HG03159 (cell line): ENCODE results near the gene YIPF7.
A peak's percentile ranks its signal among the peaks of the same experiment; 100 is the strongest.

ENCODE experiments used
- ATAC-seq: cut with Tn5 transposase; IDR thresholded peaks from one replicate; pipeline ENCODE4 v1.9.1; 2021; ENCODE audit warnings: mild to moderate bottlenecking, moderate library complexity; ENCODE audit not compliant: unreplicated experiment

YIPF7 gene

GRCh38 chr4:44629280-44629866 is 22.1 kb downstream of the YIPF7 start:
- ATAC-seq = peak; percentile 99

- no peak for ATAC-seq
These were observed 27.7 kb downstream of the YIPF7 start for GRCh38 chr4:44623676-44624075.

- ATAC-seq = no peak
These were observed 34.8 kb downstream of the YIPF7 start for GRCh38 chr4:44616621-44617020.

GRCh38 chr4:44583393-44583792 is 68.0 kb downstream of the YIPF7 start:
- peak; percentile 76 for ATAC-seq

GRCh38 chr4:44580231-44580630 is 71.2 kb downstream of the YIPF7 start:
- ATAC-seq = no peak

- ATAC-seq = no peak
These were observed 72.5 kb downstream of the YIPF7 start for GRCh38 chr4:44578954-44579353.
